Measurements from ENCODE around the gene LIMS2. TPM values are rescaled to one million over a fixed set of nuclear protein-coding genes. Genes with fewer than 3 reads are reported as not detected.

LIMS2 gene
- total and polyA plus RNA-seq, 2 experiments from 2014 or later = 1.6 to 3.5 TPM

DNA sequence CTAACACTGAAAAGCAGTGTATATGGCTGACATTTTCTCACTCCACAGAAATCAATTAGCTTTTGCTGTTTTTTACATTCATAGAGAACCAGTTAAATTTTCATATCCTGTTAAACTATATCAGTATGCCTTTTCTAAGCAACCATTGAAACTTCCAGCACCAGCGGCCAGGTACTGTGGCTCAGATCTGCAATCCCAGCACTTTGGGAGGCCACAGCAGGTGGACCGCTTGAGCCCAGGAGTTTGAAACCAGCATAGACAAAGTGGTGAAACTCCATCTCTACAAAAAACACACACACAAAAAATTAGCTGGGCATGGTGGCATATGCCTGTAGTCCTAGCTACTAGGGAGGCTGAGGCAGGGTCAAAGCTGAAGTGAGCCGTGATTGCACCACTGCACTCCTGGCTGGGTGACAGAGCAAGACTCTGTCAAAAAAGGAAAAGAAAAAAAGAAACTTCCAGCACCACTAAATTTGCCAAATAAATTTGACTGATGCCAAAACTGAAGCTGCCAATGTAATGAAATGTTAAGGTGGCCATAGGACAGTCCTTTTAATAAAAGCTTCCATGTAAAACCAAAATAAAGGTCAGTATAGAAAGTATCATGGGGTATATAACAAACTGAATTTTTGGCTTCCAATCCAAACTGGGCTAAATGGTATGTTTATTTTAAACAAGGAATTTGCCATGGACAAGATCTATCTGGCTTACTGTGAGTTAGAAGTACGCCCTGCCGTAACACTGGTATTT, 29.5 kb upstream of the LIMS2 start:
- Histone ChIP-seq H3K36me3 (ENCODE audit: insufficient read depth) (peaks cover 26% of the 10 kb centered on the region), H3K4me2 (no peak overlapping the region), H3K4me3 (no peak overlapping the region), H3F3A (replicated peaks; ENCODE audit: low read depth) (0 out of 2 replicates have a peak, but pooled peaks cover 17% of the 10 kb centered on the region), H3K4me1 (ENCODE audit: insufficient read depth) (peaks cover 22% of the 10 kb centered on the region), H3K27me3 (ENCODE audit: insufficient read depth) (no peaks in the 10 kb centered on the region), H3K27ac (ENCODE audit: low read depth) (no peak overlapping the region), H3K79me2 (replicated peaks; ENCODE audit: insufficient read depth) (peaks cover 33% of the 10 kb centered on the region), H3K9me2 (ENCODE audit: insufficient read depth) (no peaks in the 10 kb centered on the region), H4K20me1 (replicated peaks; ENCODE audit: insufficient read depth) (peaks cover 14% of the 10 kb centered on the region), H2AFZ (no peak overlapping the region)
- DNase-seq (ENCODE audit: low spot score) = no peak
- TF ChIP-seq EZH2 (IDR thresholded peaks at IDR 0.05; ENCODE audit: low read depth, unreplicated experiment) = no peak
- no peak for TF ChIP-seq POLR2AphosphoS5 (IDR thresholded peaks at IDR 0.05; ENCODE audit: low read depth)
- no peak for TF ChIP-seq JUNB (IDR thresholded peaks at IDR 0.05; ENCODE audit: unreplicated experiment)
- TF ChIP-seq EZH2phosphoT487 (IDR thresholded peaks at IDR 0.05; ENCODE audit: unreplicated experiment) = no peak
- no peak for TF ChIP-seq CREB1 (CRISPR knock-in tag; IDR thresholded peaks at IDR 0.05; ENCODE audit: low read depth)
- TF ChIP-seq, protein P1, sequence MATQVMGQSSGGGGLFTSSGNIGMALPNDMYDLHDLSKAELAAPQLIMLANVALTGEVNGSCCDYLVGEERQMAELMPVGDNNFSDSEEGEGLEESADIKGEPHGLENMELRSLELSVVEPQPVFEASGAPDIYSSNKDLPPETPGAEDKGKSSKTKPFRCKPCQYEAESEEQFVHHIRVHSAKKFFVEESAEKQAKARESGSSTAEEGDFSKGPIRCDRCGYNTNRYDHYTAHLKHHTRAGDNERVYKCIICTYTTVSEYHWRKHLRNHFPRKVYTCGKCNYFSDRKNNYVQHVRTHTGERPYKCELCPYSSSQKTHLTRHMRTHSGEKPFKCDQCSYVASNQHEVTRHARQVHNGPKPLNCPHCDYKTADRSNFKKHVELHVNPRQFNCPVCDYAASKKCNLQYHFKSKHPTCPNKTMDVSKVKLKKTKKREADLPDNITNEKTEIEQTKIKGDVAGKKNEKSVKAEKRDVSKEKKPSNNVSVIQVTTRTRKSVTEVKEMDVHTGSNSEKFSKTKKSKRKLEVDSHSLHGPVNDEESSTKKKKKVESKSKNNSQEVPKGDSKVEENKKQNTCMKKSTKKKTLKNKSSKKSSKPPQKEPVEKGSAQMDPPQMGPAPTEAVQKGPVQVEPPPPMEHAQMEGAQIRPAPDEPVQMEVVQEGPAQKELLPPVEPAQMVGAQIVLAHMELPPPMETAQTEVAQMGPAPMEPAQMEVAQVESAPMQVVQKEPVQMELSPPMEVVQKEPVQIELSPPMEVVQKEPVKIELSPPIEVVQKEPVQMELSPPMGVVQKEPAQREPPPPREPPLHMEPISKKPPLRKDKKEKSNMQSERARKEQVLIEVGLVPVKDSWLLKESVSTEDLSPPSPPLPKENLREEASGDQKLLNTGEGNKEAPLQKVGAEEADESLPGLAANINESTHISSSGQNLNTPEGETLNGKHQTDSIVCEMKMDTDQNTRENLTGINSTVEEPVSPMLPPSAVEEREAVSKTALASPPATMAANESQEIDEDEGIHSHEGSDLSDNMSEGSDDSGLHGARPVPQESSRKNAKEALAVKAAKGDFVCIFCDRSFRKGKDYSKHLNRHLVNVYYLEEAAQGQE (IDR thresholded peaks at IDR 0.05; ENCODE audit: unreplicated experiment) = no peak
- TF ChIP-seq, protein P2, sequence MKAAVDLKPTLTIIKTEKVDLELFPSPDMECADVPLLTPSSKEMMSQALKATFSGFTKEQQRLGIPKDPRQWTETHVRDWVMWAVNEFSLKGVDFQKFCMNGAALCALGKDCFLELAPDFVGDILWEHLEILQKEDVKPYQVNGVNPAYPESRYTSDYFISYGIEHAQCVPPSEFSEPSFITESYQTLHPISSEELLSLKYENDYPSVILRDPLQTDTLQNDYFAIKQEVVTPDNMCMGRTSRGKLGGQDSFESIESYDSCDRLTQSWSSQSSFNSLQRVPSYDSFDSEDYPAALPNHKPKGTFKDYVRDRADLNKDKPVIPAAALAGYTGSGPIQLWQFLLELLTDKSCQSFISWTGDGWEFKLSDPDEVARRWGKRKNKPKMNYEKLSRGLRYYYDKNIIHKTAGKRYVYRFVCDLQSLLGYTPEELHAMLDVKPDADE (IDR thresholded peaks at IDR 0.05) = no peak
- TF ChIP-seq, protein P3, sequence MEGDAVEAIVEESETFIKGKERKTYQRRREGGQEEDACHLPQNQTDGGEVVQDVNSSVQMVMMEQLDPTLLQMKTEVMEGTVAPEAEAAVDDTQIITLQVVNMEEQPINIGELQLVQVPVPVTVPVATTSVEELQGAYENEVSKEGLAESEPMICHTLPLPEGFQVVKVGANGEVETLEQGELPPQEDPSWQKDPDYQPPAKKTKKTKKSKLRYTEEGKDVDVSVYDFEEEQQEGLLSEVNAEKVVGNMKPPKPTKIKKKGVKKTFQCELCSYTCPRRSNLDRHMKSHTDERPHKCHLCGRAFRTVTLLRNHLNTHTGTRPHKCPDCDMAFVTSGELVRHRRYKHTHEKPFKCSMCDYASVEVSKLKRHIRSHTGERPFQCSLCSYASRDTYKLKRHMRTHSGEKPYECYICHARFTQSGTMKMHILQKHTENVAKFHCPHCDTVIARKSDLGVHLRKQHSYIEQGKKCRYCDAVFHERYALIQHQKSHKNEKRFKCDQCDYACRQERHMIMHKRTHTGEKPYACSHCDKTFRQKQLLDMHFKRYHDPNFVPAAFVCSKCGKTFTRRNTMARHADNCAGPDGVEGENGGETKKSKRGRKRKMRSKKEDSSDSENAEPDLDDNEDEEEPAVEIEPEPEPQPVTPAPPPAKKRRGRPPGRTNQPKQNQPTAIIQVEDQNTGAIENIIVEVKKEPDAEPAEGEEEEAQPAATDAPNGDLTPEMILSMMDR (conservative IDR thresholded peaks at IDR 0.05; ENCODE audit: low read depth in 2 of 2) = no peak
- TF ChIP-seq NANOG (IDR thresholded peaks at IDR 0.05; ENCODE audit: borderline replicate concordance) = no peak
- TF ChIP-seq ZNF331 (CRISPR knock-in tag; IDR thresholded peaks at IDR 0.05; ENCODE audit: low read depth) = no peak
- no peak for TF ChIP-seq ZNF114 (CRISPR knock-in tag; IDR thresholded peaks at IDR 0.05)
- TF ChIP-seq STAT1 (IDR thresholded peaks at IDR 0.05; ENCODE audit: unreplicated experiment) = no peak
- TF ChIP-seq, protein P4, sequence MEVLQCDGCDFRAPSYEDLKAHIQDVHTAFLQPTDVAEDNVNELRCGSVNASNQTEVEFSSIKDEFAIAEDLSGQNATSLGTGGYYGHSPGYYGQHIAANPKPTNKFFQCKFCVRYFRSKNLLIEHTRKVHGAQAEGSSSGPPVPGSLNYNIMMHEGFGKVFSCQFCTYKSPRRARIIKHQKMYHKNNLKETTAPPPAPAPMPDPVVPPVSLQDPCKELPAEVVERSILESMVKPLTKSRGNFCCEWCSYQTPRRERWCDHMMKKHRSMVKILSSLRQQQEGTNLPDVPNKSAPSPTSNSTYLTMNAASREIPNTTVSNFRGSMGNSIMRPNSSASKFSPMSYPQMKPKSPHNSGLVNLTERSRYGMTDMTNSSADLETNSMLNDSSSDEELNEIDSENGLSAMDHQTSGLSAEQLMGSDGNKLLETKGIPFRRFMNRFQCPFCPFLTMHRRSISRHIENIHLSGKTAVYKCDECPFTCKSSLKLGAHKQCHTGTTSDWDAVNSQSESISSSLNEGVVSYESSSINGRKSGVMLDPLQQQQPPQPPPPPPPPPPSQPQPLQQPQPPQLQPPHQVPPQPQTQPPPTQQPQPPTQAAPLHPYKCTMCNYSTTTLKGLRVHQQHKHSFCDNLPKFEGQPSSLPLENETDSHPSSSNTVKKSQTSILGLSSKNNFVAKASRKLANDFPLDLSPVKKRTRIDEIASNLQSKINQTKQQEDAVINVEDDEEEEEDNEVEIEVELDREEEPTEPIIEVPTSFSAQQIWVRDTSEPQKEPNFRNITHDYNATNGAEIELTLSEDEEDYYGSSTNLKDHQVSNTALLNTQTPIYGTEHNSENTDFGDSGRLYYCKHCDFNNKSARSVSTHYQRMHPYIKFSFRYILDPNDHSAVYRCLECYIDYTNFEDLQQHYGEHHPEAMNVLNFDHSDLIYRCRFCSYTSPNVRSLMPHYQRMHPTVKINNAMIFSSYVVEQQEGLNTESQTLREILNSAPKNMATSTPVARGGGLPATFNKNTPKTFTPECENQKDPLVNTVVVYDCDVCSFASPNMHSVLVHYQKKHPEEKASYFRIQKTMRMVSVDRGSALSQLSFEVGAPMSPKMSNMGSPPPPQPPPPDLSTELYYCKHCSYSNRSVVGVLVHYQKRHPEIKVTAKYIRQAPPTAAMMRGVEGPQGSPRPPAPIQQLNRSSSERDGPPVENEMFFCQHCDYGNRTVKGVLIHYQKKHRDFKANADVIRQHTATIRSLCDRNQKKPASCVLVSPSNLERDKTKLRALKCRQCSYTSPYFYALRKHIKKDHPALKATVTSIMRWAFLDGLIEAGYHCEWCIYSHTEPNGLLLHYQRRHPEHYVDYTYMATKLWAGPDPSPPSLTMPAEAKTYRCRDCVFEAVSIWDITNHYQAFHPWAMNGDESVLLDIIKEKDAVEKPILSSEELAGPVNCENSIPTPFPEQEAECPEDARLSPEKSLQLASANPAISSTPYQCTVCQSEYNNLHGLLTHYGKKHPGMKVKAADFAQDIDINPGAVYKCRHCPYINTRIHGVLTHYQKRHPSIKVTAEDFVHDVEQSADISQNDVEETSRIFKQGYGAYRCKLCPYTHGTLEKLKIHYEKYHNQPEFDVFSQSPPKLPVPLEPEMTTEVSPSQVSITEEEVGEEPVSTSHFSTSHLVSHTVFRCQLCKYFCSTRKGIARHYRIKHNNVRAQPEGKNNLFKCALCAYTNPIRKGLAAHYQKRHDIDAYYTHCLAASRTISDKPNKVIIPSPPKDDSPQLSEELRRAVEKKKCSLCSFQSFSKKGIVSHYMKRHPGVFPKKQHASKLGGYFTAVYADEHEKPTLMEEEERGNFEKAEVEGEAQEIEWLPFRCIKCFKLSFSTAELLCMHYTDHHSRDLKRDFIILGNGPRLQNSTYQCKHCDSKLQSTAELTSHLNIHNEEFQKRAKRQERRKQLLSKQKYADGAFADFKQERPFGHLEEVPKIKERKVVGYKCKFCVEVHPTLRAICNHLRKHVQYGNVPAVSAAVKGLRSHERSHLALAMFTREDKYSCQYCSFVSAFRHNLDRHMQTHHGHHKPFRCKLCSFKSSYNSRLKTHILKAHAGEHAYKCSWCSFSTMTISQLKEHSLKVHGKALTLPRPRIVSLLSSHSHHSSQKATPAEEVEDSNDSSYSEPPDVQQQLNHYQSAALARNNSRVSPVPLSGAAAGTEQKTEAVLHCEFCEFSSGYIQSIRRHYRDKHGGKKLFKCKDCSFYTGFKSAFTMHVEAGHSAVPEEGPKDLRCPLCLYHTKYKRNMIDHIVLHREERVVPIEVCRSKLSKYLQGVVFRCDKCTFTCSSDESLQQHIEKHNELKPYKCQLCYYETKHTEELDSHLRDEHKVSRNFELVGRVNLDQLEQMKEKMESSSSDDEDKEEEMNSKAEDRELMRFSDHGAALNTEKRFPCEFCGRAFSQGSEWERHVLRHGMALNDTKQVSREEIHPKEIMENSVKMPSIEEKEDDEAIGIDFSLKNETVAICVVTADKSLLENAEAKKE (CRISPR knock-in tag; IDR thresholded peaks at IDR 0.05) = no peak
- peaks cover 45% of the 10 kb centered on the region for H3K36me3 Mint-ChIP-seq (ENCODE audit: low read depth)
- 0 out of 3 replicates have a peak, but pooled peaks cover 2% of the 10 kb centered on the region for H3K9me3 Mint-ChIP-seq
- peaks cover 16% of the 10 kb centered on the region for H3K4me1 Mint-ChIP-seq
- H3K27ac Mint-ChIP-seq = no peak overlapping the region
- peaks cover 11% of the 10 kb centered on the region for H3K27me3 Mint-ChIP-seq (ENCODE audit: insufficient read depth, low read depth, poor library complexity)
- H3K4me3 Mint-ChIP-seq = no peak overlapping the region
- no peak for ATAC-seq
